ENCODE measurements around the gene HVCN1.
A peak's percentile ranks its signal among the peaks of the same experiment; 100 is the strongest.

HVCN1 gene

DNA sequence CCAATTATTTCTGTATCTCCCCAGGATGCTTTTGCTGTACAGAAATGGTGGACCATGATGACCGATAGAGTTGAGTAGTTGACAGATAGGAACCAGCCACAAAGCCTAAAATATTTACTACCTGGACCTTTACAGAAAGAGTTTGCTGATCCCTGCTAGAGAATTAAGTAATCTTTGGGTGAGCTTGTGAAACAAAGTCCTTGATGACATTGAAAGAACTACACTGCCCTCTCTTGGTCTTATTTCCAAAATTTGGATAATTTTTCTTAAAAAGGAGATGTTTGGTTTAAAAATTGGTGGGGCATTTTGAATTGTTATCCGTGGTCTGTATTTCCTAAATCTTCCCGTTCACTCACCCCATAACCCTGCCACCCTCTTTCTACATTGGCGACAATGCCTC lies 88.7 kb downstream of the HVCN1 start:
- TF ChIP-seq, protein P1, sequence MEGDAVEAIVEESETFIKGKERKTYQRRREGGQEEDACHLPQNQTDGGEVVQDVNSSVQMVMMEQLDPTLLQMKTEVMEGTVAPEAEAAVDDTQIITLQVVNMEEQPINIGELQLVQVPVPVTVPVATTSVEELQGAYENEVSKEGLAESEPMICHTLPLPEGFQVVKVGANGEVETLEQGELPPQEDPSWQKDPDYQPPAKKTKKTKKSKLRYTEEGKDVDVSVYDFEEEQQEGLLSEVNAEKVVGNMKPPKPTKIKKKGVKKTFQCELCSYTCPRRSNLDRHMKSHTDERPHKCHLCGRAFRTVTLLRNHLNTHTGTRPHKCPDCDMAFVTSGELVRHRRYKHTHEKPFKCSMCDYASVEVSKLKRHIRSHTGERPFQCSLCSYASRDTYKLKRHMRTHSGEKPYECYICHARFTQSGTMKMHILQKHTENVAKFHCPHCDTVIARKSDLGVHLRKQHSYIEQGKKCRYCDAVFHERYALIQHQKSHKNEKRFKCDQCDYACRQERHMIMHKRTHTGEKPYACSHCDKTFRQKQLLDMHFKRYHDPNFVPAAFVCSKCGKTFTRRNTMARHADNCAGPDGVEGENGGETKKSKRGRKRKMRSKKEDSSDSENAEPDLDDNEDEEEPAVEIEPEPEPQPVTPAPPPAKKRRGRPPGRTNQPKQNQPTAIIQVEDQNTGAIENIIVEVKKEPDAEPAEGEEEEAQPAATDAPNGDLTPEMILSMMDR (IDR thresholded peaks at IDR 0.05; ENCODE audit: control insufficient read depth, extremely low read depth, insufficient read depth), result 0 out of 2 replicates have a peak, but pooled peaks have one; percentile 23
- no peak for DNase-seq (ENCODE audit: low read depth)

DNA sequence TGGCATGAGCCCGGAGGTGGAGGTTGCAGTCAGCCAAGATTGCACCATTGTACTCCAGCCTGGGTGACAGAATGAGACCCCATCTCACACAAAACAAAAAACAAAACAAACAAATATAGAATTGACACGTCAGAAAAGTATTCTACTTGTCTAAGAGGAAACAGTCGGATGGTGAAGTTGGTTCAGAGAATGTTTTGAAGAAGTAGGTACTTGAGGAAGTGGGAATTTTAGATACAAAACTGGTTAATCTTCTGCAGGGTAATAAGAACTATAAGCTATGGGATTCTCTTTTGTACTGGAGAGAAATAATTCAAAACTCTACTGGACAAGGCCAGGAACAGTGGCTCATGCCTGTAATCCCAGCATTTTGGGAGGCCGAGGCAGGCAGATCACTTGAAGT lies 89.6 kb downstream of the HVCN1 start:
- no peak for DNase-seq (ENCODE audit: low read depth)
- TF ChIP-seq, protein P1 (IDR thresholded peaks at IDR 0.05; ENCODE audit: control insufficient read depth, extremely low read depth, insufficient read depth), result no peak
- no peak overlapping the region for H3K4me3 ChIP-seq (ENCODE audit: low read depth, low read length)

More for the DNA sequence above, 88.7 kb downstream of the HVCN1 start:
- H3K4me3 ChIP-seq (ENCODE audit: low read depth, low read length), result no peak overlapping the region
